Gastroesophageal sphincter (tissue), 4 donors: Measurements from ENCODE around the gene DUSP23. TPM values are rescaled to one million over a fixed set of nuclear protein-coding genes. Genes with fewer than 3 reads are reported as not detected.

ENCODE experiments used
- ATAC-seq: fragments of 150-250 bp; one replicate; pipeline ENCODE4 v1.9.1; 2016; ENCODE audit warnings: mild to moderate bottlenecking, moderate library complexity
- H3K27ac ChIP-seq, 4 donors: fragments of 200-600 bp; sonication (generic) in 3 of 4; 1 replicate in 3 of 4; 2 replicates in 1 of 4; pipeline ENCODE4 v1.5.1; 2016 to 2019
- H3K27me3 ChIP-seq: fragments of 200-600 bp; sonication (generic); one replicate; pipeline ENCODE4 v1.5.1; 2019
- H3K36me3 ChIP-seq, 2 donors: fragments of 200-600 bp; sonication (generic); one replicate each; pipeline ENCODE4 v1.5.1; 2019; ENCODE audit warnings: control low read depth in 1 of 2
- H3K4me1 ChIP-seq, 3 donors: fragments of 200-600 bp; sonication (generic); 1 replicate in 2 of 3; 2 replicates in 1 of 3; pipeline ENCODE4 v1.5.1; 2016 to 2019; ENCODE audit warnings: control low read depth in 2 of 3
- H3K4me3 ChIP-seq, 2 donors: fragments of 200-600 bp; sonication (generic); one replicate each; pipeline ENCODE4 v1.5.1; 2019; ENCODE audit warnings: mild to moderate bottlenecking in 1 of 2, moderate library complexity in 1 of 2
- H3K9me3 ChIP-seq, 3 donors: fragments of 200-600 bp; sonication (generic); one replicate each; pipeline ENCODE4 v1.5.1; 2017 to 2019; ENCODE audit warnings: control low read depth in 2 of 3
- CTCF ChIP-seq, 4 experiments: fragments of 200-600 bp in 2 of 4; fragments of 450-650 bp in 2 of 4; sonication (generic) in 1 of 4; IDR thresholded peaks; one replicate each; pipeline ENCODE4 v1.5.1; 2017 to 2019; ENCODE audit warnings: antibody characterized with exemption in 4 of 4, mild to moderate bottlenecking in 2 of 4, moderate library complexity in 2 of 4
- EP300 ChIP-seq: sonication (generic); formaldehyde crosslinking; IDR thresholded peaks from one replicate; pipeline ENCODE4 v1.6.1; 2017; ENCODE audit warnings: antibody characterized with exemption, mild to moderate bottlenecking
- POLR2A ChIP-seq, 2 donors: fragments of 450-650 bp; IDR thresholded peaks; one replicate each; pipeline ENCODE4 v1.6.1; 2017; ENCODE audit warnings: antibody characterized with exemption in 2 of 2, mild to moderate bottlenecking in 2 of 2, moderate library complexity in 1 of 2
- POLR2AphosphoS5 ChIP-seq: sonication (generic); formaldehyde crosslinking; IDR thresholded peaks from one replicate; pipeline ENCODE4 v1.6.1; 2017; ENCODE audit warnings: antibody characterized with exemption
- WGBS, 2 donors: methylation state at CpG; one replicate each; pipeline ENCODE4 v1.1.5; 2018; ENCODE audit warnings: low coverage in 1 of 2; 5-methylcytosine and 5-hydroxymethylcytosine counted together
- total RNA-seq, 4 donors: library from RNA; depleted of rRNA; stranded (reverse); fragments of >200 nt; gene quantifications; one replicate each; pipeline ENCODE4 v1.1.0, GENCODE V29; 2016

The DUSP23 gene
- total RNA-seq, 4 donors from 2014 or later: 45.9 to 64.3 (median 56.4) TPM

GRCh38 chr1:159800177-159800930, 19.6 kb downstream of the DUSP23 start:
- ATAC-seq: no peak

GRCh38 chr1:159802111-159802510, 21.3 kb downstream of the DUSP23 start, which contains the start of gene FCRL6:
TSS of gene FCRL6 (plus strand) at chr1:159802360. CDS start at chr1:159802425, 65 bp downstream.
- H3K4me1 ChIP-seq: no peaks in the 10 kb centered on the region
- no peak for ATAC-seq
- H3K9me3 ChIP-seq: no peaks in the 10 kb centered on the region
- H3K27me3 ChIP-seq: peaks cover 1% of the 10 kb centered on the region
- H3K27ac ChIP-seq: no peak within 1 kb of the TSS
- 71 to 72% methylated on average over 3 to 6 of the region's 8 CpGs for WGBS, 2 donors
- H3K4me3 ChIP-seq: no peak within 1 kb of the TSS
- no peaks in the 10 kb centered on the region for H3K36me3 ChIP-seq
- TF ChIP-seq EP300 (no peak), POLR2AphosphoS5 (no peak), CTCF (IDR thresholded peaks at IDR 0.05) (no peak), POLR2A (IDR thresholded peaks at IDR 0.05) (no peak)

More at GRCh38 chr1:159800177-159800930, 19.6 kb downstream of the DUSP23 start:
- H3K27ac ChIP-seq: no peak overlapping the region
- TF ChIP-seq CTCF (IDR thresholded peaks at IDR 0.05) (no peak), POLR2AphosphoS5 (no peak), POLR2A (IDR thresholded peaks at IDR 0.05) (no peak), EP300 (no peak)
- H3K4me3 ChIP-seq: no peak overlapping the region
- 78 to 79% methylated on average over 4 to 5 of the region's 8 CpGs for WGBS, 2 donors
- no peaks in the 10 kb centered on the region for H3K4me1 ChIP-seq
- H3K9me3 ChIP-seq: no peaks in the 10 kb centered on the region
- no peaks in the 10 kb centered on the region for H3K36me3 ChIP-seq
- H3K27me3 ChIP-seq: peaks cover 9% of the 10 kb centered on the region

GRCh38 chr1:159803956-159804689, 23.4 kb downstream of the DUSP23 start:
- Histone ChIP-seq H3K36me3 (no peaks in the 10 kb centered on the region), H3K27ac (no peak overlapping the region), H3K4me3 (no peak overlapping the region), H3K27me3 (no peaks in the 10 kb centered on the region), H3K9me3 (no peaks in the 10 kb centered on the region), H3K4me1 (no peaks in the 10 kb centered on the region)
- 61 to 73% methylated on average over 4 to 6 of the region's 7 CpGs for WGBS, 2 donors
- TF ChIP-seq POLR2AphosphoS5: no peak
- TF ChIP-seq POLR2A (IDR thresholded peaks at IDR 0.05): no peak
- no peak for TF ChIP-seq EP300
- TF ChIP-seq CTCF (IDR thresholded peaks at IDR 0.05): no peak
- no peak for ATAC-seq

GRCh38 chr1:159804924-159805323, 24.2 kb downstream of the DUSP23 start:
- no peak for ATAC-seq
- no peaks in the 10 kb centered on the region for H3K27me3 ChIP-seq
- TF ChIP-seq EP300: no peak
- no peak for TF ChIP-seq POLR2AphosphoS5
- TF ChIP-seq POLR2A (IDR thresholded peaks at IDR 0.05): no peak
- TF ChIP-seq CTCF (IDR thresholded peaks at IDR 0.05): no peak
- no peaks in the 10 kb centered on the region for H3K9me3 ChIP-seq
- no peak overlapping the region for H3K4me3 ChIP-seq
- no peaks in the 10 kb centered on the region for H3K36me3 ChIP-seq
- 39 to 50% methylated on average over 1 to 2 of the region's 2 CpGs for WGBS, 2 donors
- no peaks in the 10 kb centered on the region for H3K4me1 ChIP-seq
- no peak overlapping the region for H3K27ac ChIP-seq
